Stimulated activated naive B cell treated with anti-CD40 and anti-IgM and Interleukin-4, amounts not matched to agents 10 μg/mL and 1 μg/mL and 100 μg/mL, for 72 hours (primary cell): Measurements from ENCODE around the gene GRM4.
A peak's percentile ranks its signal among the peaks of the same experiment; 100 is the strongest.
"Not testable (repeated sequence)": the region's sequence is repeated elsewhere in the genome, so short reads cannot be mapped to it uniquely, and the experiment has no call there.

Experiments
- ATAC-seq, 2 donors: fragments of 150-1000 bp; cut with Tn5 transposase; replicated peaks; 2 replicates each; pipeline ENCODE4 v1.10.0; 2021; ENCODE audit warnings: moderate library complexity in 1 of 2
- DNase-seq: peaks from one replicate; pipeline ENCODE4 v3.0.0; 2021
- H3K27ac Mint-ChIP-seq: one replicate; pipeline ENCODE4 v1.8.0; 2022; ENCODE audit warnings: mild to moderate bottlenecking, mixed read lengths
- H3K27me3 Mint-ChIP-seq, 2 donors: one replicate each; pipeline ENCODE4 v1.8.0; 2022; ENCODE audit warnings: mixed read lengths in 2 of 2
- H3K36me3 Mint-ChIP-seq, 2 donors: one replicate each; pipeline ENCODE4 v1.8.0; 2022; ENCODE audit warnings: mixed read lengths in 2 of 2, mild to moderate bottlenecking in 1 of 2
- H3K4me1 Mint-ChIP-seq, 2 donors: one replicate each; pipeline ENCODE4 v1.8.0; 2022; ENCODE audit warnings: mixed read lengths in 2 of 2, mild to moderate bottlenecking in 1 of 2
- H3K4me3 Mint-ChIP-seq, 2 donors: one replicate each; pipeline ENCODE4 v1.8.0; 2022; ENCODE audit warnings: mild to moderate bottlenecking in 2 of 2, mixed read lengths in 2 of 2, moderate library complexity in 1 of 2
- H3K9me3 Mint-ChIP-seq, 2 donors: one replicate each; pipeline ENCODE4 v1.8.0; 2022; ENCODE audit warnings: mixed read lengths in 2 of 2, mild to moderate bottlenecking in 1 of 2

The GRM4 gene

GRCh38 chr6:34027445-34027936 is 118.4 kb downstream of the GRM4 start:
- Mint-ChIP-seq H3K4me3 (no peak overlapping the region), H3K27me3 (peaks cover 0 to 3% of the 10 kb centered on the region in 2 donors), H3K9me3 (peaks cover 0 to 4% of the 10 kb centered on the region in 2 donors), H3K4me1 (peaks cover 0 to 3% of the 10 kb centered on the region in 2 donors), H3K27ac (no peak overlapping the region), H3K36me3 (no peaks in the 10 kb centered on the region)
- DNase-seq = peak; percentile 38
- ATAC-seq = peak; percentile 77 to 87

GRCh38 chr6:34025861-34026260 is 120.0 kb downstream of the GRM4 start:
- Mint-ChIP-seq H3K36me3 (no peaks in the 10 kb centered on the region), H3K27ac (no peak overlapping the region), H3K4me1 (no peaks in the 10 kb centered on the region), H3K9me3 (peaks cover 0 to 4% of the 10 kb centered on the region in 2 donors), H3K27me3 (peaks cover 0 to 7% of the 10 kb centered on the region in 2 donors), H3K4me3 (no peak overlapping the region)
- no peak for ATAC-seq
- no peak for DNase-seq

DNA sequence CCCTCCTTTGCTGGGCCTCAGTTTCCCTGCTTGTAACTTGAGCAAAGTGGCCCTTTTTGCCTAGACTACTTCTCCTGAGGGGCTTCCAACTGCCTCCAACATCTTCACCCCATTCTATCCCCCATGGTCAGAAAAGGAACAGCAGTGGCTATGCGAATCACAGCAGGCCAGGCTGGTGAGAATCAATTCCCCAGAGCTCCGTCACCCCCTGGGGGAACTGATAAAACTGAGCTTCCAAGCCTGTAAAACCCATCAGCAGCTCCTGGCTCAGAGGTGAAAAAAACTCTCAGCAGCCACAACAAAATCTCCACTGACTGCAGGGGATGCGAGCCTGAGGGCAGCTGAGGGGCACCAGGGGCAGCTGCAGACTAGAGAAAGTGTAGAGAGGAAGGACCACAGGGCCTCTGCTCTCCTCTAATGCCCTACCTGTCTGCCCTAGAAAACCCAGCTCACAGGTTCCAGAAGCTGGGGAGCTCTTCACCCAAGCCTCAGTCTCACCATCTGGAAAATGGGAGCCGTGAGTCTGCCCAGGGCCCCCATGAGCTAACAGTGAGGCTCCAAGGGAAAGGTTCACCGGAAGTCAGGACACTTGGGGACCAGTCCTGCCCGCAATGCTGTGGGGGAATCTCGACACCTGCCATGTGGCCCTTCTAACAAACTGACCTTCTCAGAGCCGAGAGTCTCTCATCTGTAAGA is 120.6 kb downstream of the GRM4 start:
- no peak overlapping the region for H3K27ac Mint-ChIP-seq
- peaks cover 0 to 4% of the 10 kb centered on the region in 2 donors for H3K9me3 Mint-ChIP-seq

GRCh38 chr6:34022873-34023255 is 123.0 kb downstream of the GRM4 start:
- ATAC-seq (no peak), DNase-seq (no peak)
- peaks cover 0 to 4% of the 10 kb centered on the region in 2 donors for H3K9me3 Mint-ChIP-seq
- H3K4me3 Mint-ChIP-seq = no peak overlapping the region
- H3K27ac Mint-ChIP-seq = no peak overlapping the region
- no peaks in the 10 kb centered on the region for H3K4me1 Mint-ChIP-seq
- H3K36me3 Mint-ChIP-seq = no peaks in the 10 kb centered on the region
- peaks cover 0 to 7% of the 10 kb centered on the region in 2 donors for H3K27me3 Mint-ChIP-seq

More for the DNA sequence above, 120.6 kb downstream of the GRM4 start:
- no peak overlapping the region for H3K4me3 Mint-ChIP-seq
- H3K36me3 Mint-ChIP-seq = no peaks in the 10 kb centered on the region
- no peaks in the 10 kb centered on the region for H3K4me1 Mint-ChIP-seq
- DNase-seq (no peak), ATAC-seq (no peak)
- H3K27me3 Mint-ChIP-seq = peaks cover 0 to 7% of the 10 kb centered on the region in 2 donors

DNA sequence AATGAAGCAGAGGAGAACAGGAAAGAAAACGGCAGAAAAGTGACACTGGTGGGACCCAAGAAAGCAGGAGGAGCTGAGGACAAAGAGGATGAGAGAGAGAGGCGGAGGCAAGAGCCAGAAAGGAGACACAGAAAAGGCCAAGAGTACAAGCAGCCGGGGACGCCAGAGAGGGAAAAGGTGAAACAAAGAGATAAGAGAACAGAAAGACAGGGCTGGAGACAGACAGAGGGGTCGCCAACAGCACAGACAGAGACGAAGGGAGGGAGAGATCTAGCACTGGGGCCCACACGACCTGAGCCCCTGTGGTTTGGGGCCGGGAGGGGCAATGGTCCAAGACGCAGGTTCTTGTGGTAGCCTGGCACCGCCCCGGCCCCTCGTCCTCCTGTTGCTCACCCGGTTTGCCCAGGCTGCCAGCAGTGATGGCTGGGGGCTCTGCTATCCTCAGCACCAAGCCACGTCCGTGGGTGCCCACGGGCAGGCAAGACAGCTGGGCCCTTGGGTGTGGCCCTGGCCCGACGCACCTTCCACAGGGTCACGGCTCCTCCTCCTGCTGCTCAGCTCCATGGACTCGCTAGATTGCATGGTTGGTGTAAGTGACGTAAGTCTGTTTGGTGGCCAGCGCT is 123.5 kb downstream of the GRM4 start:
- Mint-ChIP-seq H3K27me3 (peaks cover 0 to 7% of the 10 kb centered on the region in 2 donors), H3K4me1 (no peaks in the 10 kb centered on the region), H3K4me3 (no peak overlapping the region), H3K27ac (no peak overlapping the region), H3K9me3 (peaks cover 0 to 4% of the 10 kb centered on the region in 2 donors), H3K36me3 (no peaks in the 10 kb centered on the region)
- ATAC-seq = no peak
- DNase-seq = no peak

GRCh38 chr6:34021554-34022190 is 124.2 kb downstream of the GRM4 start:
- no peaks in the 10 kb centered on the region for H3K4me1 Mint-ChIP-seq
- no peak for ATAC-seq
- H3K4me3 Mint-ChIP-seq = no peak overlapping the region
- peaks cover 0 to 7% of the 10 kb centered on the region in 2 donors for H3K27me3 Mint-ChIP-seq
- no peak overlapping the region for H3K27ac Mint-ChIP-seq
- DNase-seq = no peak
- H3K9me3 Mint-ChIP-seq = peaks cover 0 to 4% of the 10 kb centered on the region in 2 donors
- no peaks in the 10 kb centered on the region for H3K36me3 Mint-ChIP-seq

DNA sequence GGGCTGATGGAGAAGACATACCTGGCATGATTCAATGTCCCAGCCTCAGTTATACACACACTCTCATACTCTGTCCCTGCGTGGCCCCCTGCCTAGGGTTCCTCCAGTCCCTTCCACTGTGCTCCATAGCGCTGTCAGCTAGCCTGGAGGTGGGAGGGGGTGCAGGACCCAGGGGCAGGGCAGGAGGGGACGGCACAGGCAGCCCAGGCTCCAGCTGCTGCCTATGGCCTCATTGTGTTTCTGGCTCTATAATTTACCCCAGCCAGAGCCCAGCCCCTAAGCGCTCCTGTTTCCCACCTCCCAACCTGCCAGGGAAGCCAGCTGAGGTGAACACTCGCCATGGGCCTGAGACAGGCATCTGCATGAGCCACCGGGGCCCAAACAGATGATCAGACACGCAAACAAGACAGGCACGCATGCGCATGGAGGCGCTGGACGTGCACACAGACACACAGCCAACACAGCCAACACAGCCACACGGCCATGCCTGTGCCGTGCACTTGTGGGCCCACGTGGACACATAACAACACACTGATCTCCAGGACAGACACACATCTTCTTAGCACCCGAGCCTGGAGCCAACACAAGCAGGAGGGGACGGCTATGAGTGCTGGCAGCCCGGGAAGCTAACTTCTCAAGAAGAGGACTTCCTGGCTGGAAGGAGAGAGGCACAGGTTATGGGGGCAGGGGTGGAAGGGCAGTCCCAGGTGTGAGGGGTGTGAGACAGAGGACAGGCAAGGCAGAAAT is 124.9 kb downstream of the GRM4 start:
- H3K27me3 Mint-ChIP-seq = peaks cover 0 to 7% of the 10 kb centered on the region in 2 donors
- DNase-seq = no peak
- no peaks in the 10 kb centered on the region for H3K4me1 Mint-ChIP-seq
- H3K36me3 Mint-ChIP-seq = no peaks in the 10 kb centered on the region
- H3K9me3 Mint-ChIP-seq = peaks cover 0 to 4% of the 10 kb centered on the region in 2 donors
- no peak overlapping the region for H3K27ac Mint-ChIP-seq
- ATAC-seq = no peak
- no peak overlapping the region for H3K4me3 Mint-ChIP-seq

DNA sequence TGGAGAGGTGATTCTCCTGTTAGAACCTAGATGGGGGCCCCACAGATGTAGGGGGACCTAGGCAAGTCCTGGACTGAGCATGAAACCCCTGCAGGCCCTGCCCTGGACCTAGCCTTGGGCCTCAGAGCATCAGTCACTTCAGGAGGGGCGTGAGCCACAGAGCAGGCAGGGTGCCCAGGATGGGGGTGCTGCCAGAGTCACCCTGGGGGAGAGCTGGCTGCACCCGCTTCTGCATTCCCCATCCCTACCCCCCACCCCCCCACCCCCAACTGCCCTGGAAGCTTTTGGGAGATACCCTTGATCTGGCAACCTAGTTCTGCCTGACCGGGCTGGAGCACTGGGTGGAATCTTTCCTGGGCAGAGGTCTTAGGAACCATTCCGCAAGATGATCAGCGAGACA is 125.6 kb downstream of the GRM4 start:
- ATAC-seq (no peak), DNase-seq (no peak)
- Mint-ChIP-seq H3K4me1 (no peaks in the 10 kb centered on the region), H3K27ac (no peak overlapping the region), H3K9me3 (peaks cover 0 to 4% of the 10 kb centered on the region in 2 donors), H3K27me3 (peaks cover 0 to 7% of the 10 kb centered on the region in 2 donors), H3K4me3 (no peak overlapping the region), H3K36me3 (no peaks in the 10 kb centered on the region)

DNA sequence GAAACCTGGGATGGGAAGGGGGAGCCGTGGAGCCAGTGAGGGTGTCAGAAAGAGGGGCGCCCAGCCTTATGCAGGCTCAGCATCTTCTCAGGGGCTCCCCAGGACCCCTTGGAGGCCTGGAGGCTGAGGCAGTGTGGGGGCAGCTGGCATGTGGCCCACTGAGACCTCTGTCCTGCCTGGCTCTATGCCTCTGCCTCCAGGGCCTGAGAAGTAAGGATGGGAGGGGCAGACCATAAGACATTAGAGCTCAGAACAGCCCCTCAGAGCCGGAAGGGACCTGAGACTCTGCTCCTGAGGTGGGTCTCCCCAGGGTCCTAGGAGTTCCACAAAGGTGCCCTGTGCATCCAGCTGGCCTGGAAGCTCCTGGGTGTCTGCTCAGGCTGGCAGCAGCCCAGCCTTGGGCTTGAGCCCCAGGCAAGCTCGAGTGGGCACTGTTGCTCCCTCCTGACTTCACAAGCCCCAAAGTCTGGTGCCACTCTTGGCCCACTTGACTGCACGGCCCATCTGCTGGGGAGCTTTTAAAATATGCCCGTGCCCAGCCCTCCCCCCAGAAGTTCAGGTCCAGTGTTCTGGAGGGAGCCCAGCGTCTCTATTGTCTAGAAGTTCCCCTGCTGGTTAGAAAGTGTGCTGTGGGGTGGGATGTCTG is 126.8 kb downstream of the GRM4 start:
- no peak overlapping the region for H3K27ac Mint-ChIP-seq
- DNase-seq = no peak

GRCh38 chr6:34018026-34018425 is 127.9 kb downstream of the GRM4 start:
- Mint-ChIP-seq H3K4me3 (no peak overlapping the region), H3K9me3 (no peaks in the 10 kb centered on the region), H3K4me1 (no peaks in the 10 kb centered on the region), H3K36me3 (no peaks in the 10 kb centered on the region), H3K27me3 (peaks cover 0 to 6% of the 10 kb centered on the region in 2 donors), H3K27ac (no peak overlapping the region)
- no peak for ATAC-seq
- DNase-seq = no peak

More for the DNA sequence above, 126.8 kb downstream of the GRM4 start:
- peaks cover 0 to 7% of the 10 kb centered on the region in 2 donors for H3K27me3 Mint-ChIP-seq
- H3K36me3 Mint-ChIP-seq = no peaks in the 10 kb centered on the region
- H3K9me3 Mint-ChIP-seq = peaks cover 0 to 3% of the 10 kb centered on the region in 2 donors
- no peaks in the 10 kb centered on the region for H3K4me1 Mint-ChIP-seq
- no peak overlapping the region for H3K4me3 Mint-ChIP-seq
- no peak for ATAC-seq

DNA sequence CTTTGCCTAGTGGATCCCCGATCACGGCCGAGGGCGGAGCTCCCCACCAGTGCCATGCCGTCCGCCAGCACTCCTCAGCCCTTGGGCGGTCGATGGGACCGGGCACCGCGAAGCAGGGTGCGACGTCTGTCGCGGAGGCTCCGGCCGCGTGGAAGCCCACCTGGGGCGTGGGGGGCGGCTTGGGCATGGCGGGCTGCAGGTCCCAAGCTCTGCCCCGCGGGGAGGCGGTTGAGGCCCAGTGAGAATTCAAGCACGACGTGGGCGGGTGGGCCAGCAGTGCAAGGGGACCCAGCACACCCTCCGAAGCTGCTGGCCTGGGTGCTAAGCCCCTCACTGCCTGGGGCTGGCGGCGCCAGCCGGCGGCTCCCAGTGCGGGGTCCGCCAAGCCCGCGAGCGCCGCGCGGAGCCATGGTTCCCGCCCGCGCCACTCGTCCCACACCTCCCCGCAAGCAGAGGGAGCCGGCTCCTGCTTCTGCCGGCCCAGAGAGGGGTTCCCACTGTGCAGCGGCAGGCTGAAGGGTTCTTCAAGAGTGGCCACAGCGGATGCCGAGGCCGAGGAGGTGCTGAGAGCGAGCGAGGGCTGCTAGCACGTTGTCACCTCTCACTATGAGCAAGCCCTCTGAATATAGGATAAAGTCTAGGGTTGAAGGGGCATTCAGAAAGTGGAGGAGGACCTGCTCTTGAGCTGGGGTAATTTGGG is 128.6 kb downstream of the GRM4 start:
- no peak overlapping the region for H3K4me3 Mint-ChIP-seq
- DNase-seq = no peak
- H3K36me3 Mint-ChIP-seq = no peaks in the 10 kb centered on the region
- H3K4me1 Mint-ChIP-seq = no peaks in the 10 kb centered on the region
- H3K9me3 Mint-ChIP-seq = no peaks in the 10 kb centered on the region
- H3K27ac Mint-ChIP-seq = no peak overlapping the region
- no peak for ATAC-seq
- peaks cover 0 to 4% of the 10 kb centered on the region in 2 donors for H3K27me3 Mint-ChIP-seq

GRCh38 chr6:34016573-34016972 is 129.3 kb downstream of the GRM4 start:
- H3K4me3 Mint-ChIP-seq, DNase-seq, ATAC-seq, H3K36me3 Mint-ChIP-seq, H3K27ac Mint-ChIP-seq, H3K4me1 Mint-ChIP-seq, H3K27me3 Mint-ChIP-seq, H3K9me3 Mint-ChIP-seq: not testable (repeated sequence)

- no peaks in the 10 kb centered on the region for H3K27me3 Mint-ChIP-seq
- no peaks in the 10 kb centered on the region for H3K36me3 Mint-ChIP-seq
- no peaks in the 10 kb centered on the region for H3K9me3 Mint-ChIP-seq
- no peak for ATAC-seq
- no peak overlapping the region for H3K4me3 Mint-ChIP-seq
- no peak overlapping the region for H3K27ac Mint-ChIP-seq
- no peaks in the 10 kb centered on the region for H3K4me1 Mint-ChIP-seq
- DNase-seq = no peak
Observed at GRCh38 chr6:34015586-34015985, 130.3 kb downstream of the GRM4 start.
